GM12865 (cell line): ENCODE data around the gene ATIC.

Experiments
- DNase-seq: peaks from one replicate; pipeline ENCODE4 v3.0.0; 2010; ENCODE audit warnings: low read depth
- H3K4me3 ChIP-seq: 2 replicates; pipeline ENCODE4 v1.5.1; 2011; ENCODE audit warnings: mild to moderate bottlenecking, low read depth, low read length, control low read depth
- CTCF ChIP-seq: IDR thresholded peaks from 2 replicates; pipeline ENCODE4 v1.5.1; 2011; ENCODE audit warnings: low read length, control low read depth, low read depth, inconsistent platforms; ENCODE audit not compliant: insufficient read depth; ENCODE audit errors: missing control alignments

The ATIC gene

DNA sequence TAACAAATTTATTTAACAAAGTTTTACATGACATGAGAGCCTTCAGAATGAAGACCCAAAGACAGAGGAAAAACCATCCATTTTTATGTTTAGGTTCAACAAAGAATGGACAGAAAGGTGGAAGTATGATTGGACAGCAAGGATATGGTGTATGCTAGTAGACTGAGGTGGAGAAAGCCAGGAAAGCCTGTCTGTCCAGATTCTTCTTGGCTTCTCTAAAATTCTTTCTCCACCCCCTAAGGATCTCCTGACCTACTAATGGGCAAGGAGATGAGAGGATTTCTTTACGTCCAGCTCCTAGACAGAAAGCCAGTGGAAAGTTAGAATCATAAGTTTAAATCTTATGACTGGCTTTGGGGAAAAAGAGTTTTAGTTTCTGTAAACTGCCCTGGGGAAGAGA is 3.0 kb downstream of the ATIC start:
- TF ChIP-seq CTCF, result no peak
- H3K4me3 ChIP-seq, result no peak overlapping the region

DNA sequence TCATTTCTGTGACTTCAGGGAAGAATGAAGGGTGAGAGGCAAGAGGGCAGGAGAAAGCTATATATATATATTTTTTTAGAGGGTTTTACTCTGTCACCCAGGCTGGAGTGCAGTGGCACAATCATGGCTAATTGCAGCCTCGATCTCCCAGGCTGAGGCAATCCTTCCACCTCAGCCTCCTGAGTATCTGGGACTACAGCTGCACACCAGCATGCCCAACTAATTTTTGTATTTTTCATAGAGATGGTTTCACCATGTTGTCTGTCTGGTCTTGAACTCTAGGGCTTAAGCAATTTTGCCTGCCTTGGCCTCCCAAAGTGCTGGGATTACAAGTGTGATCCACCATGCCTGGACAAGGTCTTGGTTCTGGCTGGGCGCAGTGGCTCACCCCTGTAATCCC is 3.4 kb downstream of the ATIC start:
- H3K4me3 ChIP-seq, result no peak overlapping the region
- DNase-seq, result no peak
- no peak for TF ChIP-seq CTCF

More for the DNA sequence above, 3.0 kb downstream of the ATIC start:
- DNase-seq, result no peak

DNA sequence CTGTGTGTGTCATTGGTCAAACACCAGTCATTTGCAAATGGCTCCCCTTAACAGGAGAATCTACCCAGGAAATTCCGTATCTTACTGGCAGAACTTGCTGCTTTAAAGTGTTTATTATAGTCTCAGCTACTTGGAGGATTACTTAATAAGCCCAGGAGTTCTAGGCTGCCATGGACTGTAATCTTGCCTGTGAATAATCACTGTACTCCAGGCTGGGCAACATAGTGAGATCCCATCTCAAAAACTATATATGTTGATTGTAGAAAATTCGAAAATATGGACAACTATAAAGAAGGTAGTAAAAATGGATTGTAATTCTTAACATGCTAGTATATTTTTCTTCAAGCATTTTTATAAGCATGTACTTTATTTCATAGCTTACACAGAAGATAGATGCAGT is 4.5 kb downstream of the ATIC start:
- H3K4me3 ChIP-seq, result no peak overlapping the region
- TF ChIP-seq CTCF, result no peak
- no peak for DNase-seq

DNA sequence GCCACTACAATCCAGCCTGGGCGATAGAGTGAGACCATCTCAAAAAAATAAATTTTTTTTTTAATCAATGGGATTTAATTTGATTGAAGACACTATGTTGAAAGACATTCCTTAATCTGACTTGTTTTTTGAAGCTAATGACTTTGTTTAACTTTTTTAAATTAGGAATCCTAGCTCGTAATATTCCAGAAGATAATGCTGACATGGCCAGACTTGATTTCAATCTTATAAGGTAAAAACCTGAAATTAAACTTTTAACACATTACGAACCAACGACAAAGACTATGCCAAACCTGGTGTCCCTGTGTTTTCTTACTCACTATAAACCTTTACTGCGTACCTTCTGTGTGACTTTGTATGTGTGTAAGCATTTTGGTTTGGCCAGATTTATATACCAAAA is 7.6 kb downstream of the ATIC start:
- H3K4me3 ChIP-seq, result no peak overlapping the region
- no peak for DNase-seq
- TF ChIP-seq CTCF, result no peak

DNA sequence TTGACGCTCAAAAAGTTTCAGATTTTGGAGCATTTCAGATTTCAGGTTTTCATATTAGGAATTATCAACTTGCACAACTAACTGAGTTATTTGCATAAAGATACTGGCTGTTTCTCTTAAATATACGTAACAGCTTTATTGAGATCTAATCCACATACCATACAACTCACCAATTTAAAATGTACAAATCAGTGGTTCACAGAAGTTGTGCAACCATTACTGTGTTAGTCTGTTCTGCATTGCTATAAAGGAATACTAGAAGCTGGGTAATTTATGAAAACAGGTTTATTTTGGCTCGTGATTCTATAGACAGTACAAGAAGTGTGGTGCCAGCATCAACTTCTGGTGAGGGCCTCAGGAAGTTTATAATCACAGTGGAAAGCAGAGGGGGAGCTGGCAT is 8.2 kb downstream of the ATIC start:
- no peak for DNase-seq
- no peak for TF ChIP-seq CTCF
- H3K4me3 ChIP-seq, result no peak overlapping the region

GRCh38 chr2:215320679-215321078 is 8.8 kb downstream of the ATIC start:
- DNase-seq, result no peak
- H3K4me3 ChIP-seq, result no peak overlapping the region
- TF ChIP-seq CTCF, result no peak

- no peak for DNase-seq
- no peak for TF ChIP-seq CTCF
- no peak overlapping the region for H3K4me3 ChIP-seq
Measured at GRCh38 chr2:215324811-215325210, 13.0 kb downstream of the ATIC start.
